Small intestine (tissue), 7 donors: ENCODE results near the gene PER3. TPM values are rescaled to one million over a fixed set of nuclear protein-coding genes. Genes with fewer than 3 reads are reported as not detected.

Experiments
- DNase-seq, 2 donors: peaks; one replicate each; pipeline versions ENCODE4 v3.0.0 to v3.0.0-alpha.2; 2013
- FAIRE-seq: peaks from 2 replicates; lab custom pipeline; 2012; peaks lifted over from hg19 to GRCh38; lab: Jason Lieb, UNC
- H3K27ac ChIP-seq, 3 donors: one replicate each; pipeline ENCODE4 v1.5.1; 2013; ENCODE audit warnings: low read length in 2 of 3, mild to moderate bottlenecking in 2 of 3, control low read depth in 1 of 3, inconsistent platforms in 1 of 3, low read depth in 1 of 3, moderate library complexity in 1 of 3
- H3K27me3 ChIP-seq, 3 donors: one replicate each; pipeline ENCODE4 v1.6.1; 2013; ENCODE audit warnings: low read length in 3 of 3, inconsistent platforms in 1 of 3; ENCODE audit not compliant: control insufficient read depth in 3 of 3, insufficient read depth in 3 of 3
- H3K36me3 ChIP-seq, 3 donors: one replicate each; pipeline ENCODE4 v1.6.1; 2013; ENCODE audit warnings: low read length in 3 of 3, inconsistent platforms in 1 of 3, low read depth in 1 of 3, mild to moderate bottlenecking in 1 of 3, moderate library complexity in 1 of 3; ENCODE audit not compliant: control insufficient read depth in 3 of 3, insufficient read depth in 2 of 3
- H3K4me1 ChIP-seq, 3 donors: one replicate each; pipeline ENCODE4 v1.6.1; 2013; ENCODE audit warnings: low read length in 2 of 3, inconsistent platforms in 1 of 3, low read depth in 1 of 3, mild to moderate bottlenecking in 1 of 3, moderate library complexity in 1 of 3; ENCODE audit not compliant: control insufficient read depth in 3 of 3, insufficient read depth in 2 of 3
- H3K4me3 ChIP-seq, 3 donors: one replicate each; pipeline ENCODE4 v1.5.1; 2013; ENCODE audit warnings: low read length in 3 of 3, control low read depth in 1 of 3, inconsistent platforms in 1 of 3, low read depth in 1 of 3, mild to moderate bottlenecking in 1 of 3, moderate library complexity in 1 of 3
- H3K9me3 ChIP-seq, 2 donors: one replicate each; pipeline ENCODE4 v1.6.1; 2013; ENCODE audit warnings: low read depth in 1 of 2, low read length in 1 of 2; ENCODE audit not compliant: control insufficient read depth in 2 of 2, insufficient read depth in 1 of 2
- WGBS, 3 donors: extraction: QIAGEN DNeasy Blood & Tissue Kit; methylation state at CpG; one replicate each; pipeline ENCODE4 v1.1.7; 2013; 5-methylcytosine and 5-hydroxymethylcytosine counted together
- polyA plus RNA-seq, 4 donors: library from polyadenylated mRNA; stranded (reverse) in 3 of 4; unstranded in 1 of 4; fragments of 200-250 nt in 3 of 4; fragments of 120-200 nt in 1 of 4; gene quantifications; one replicate each; pipeline versions ENCODE4 v1.2.1 to v1.2.3, GENCODE V29; 2013
- donor health status: healthy with polysubstance abuse.
- donor health status: control.
- donor health status: control.
- donor health status: Bipolar disorder and iron deficiency.
- donor health status: healthy.

Gene PER3
- polyA plus RNA-seq, 4 donors = 2.5 to 4.9 (median 3.5) TPM

- Histone ChIP-seq H3K9me3 (no peaks in the 10 kb centered on the region), H3K4me1 (no peaks in the 10 kb centered on the region), H3K4me3 (no peak overlapping the region), H3K36me3 (no peaks in the 10 kb centered on the region), H3K27me3 (no peaks in the 10 kb centered on the region), H3K27ac (no peak overlapping the region)
- FAIRE-seq (no peak), DNase-seq (no peak)
- 74 to 81% (median 74%) methylated on average over 6 of the region's 6 CpGs for WGBS, 3 donors
These were observed 87.0 kb downstream of the PER3 start for GRCh38 chr1:7871136-7871535.

GRCh38 chr1:7873801-7874795, 90.0 kb downstream of the PER3 start:
- no peaks in the 10 kb centered on the region for H3K36me3 ChIP-seq
- H3K27ac ChIP-seq = no peak overlapping the region
- H3K9me3 ChIP-seq = no peaks in the 10 kb centered on the region
- 82 to 87% (median 82%) methylated on average over 11 of the region's 11 CpGs for WGBS, 3 donors
- H3K4me3 ChIP-seq = no peak overlapping the region
- DNase-seq = no peak
- H3K4me1 ChIP-seq = no peaks in the 10 kb centered on the region
- H3K27me3 ChIP-seq = no peaks in the 10 kb centered on the region
- FAIRE-seq = no peak

DNA sequence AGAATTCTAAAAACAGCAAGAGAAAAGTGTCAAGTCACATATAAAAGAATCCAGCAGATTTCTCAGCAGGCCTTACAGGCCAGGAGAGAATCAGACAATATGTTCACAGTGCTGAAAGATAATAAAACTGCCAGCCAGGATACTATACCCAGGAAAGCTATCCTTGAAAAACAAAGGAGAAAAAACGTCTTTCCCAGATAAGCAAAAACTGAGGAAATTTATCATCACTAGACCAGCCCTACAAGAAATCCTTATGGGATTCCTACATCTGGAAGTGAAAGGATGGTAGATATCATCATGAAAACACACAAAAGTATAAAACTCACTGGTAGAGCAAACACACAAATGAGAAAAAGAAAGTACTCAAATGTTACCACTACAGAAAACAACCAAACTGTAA, 93.9 kb downstream of the PER3 start:
- Histone ChIP-seq H3K27me3 (no peaks in the 10 kb centered on the region), H3K4me1 (no peaks in the 10 kb centered on the region), H3K4me3 (no peak overlapping the region), H3K27ac (no peak overlapping the region), H3K9me3 (no peaks in the 10 kb centered on the region), H3K36me3 (no peaks in the 10 kb centered on the region)
- DNase-seq = no peak
- FAIRE-seq = no peak
- WGBS, 3 donors = 44 to 60% (median 51%) methylated on average over 1 of the region's 1 CpG

GRCh38 chr1:7879228-7879627, 95.1 kb downstream of the PER3 start:
- 89 to 91% (median 90%) methylated on average over 3 of the region's 3 CpGs for WGBS, 3 donors
- H3K4me3 ChIP-seq = no peak overlapping the region
- no peak overlapping the region for H3K27ac ChIP-seq
- DNase-seq (no peak), FAIRE-seq (no peak)
- H3K36me3 ChIP-seq = no peaks in the 10 kb centered on the region
- no peaks in the 10 kb centered on the region for H3K27me3 ChIP-seq
- no peaks in the 10 kb centered on the region for H3K9me3 ChIP-seq
- H3K4me1 ChIP-seq = no peaks in the 10 kb centered on the region

DNA sequence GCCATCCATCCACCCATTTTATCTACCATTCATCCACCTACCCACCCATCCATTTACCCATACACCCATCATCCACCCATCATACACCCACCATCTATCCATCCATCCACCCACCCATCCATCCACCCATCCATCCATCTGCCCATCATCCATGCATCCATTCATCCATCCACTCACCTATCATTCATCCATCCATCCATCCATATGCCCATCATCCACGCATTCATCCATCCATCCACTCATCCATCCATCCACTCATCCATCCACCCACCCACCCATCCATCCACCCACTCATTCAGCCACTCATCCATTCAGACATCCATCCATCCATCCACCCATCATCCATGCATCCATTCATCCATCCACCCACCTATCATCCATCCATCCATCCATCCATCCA, 100.7 kb downstream of the PER3 start:
- Histone ChIP-seq H3K4me3 (no peak overlapping the region), H3K4me1 (no peaks in the 10 kb centered on the region), H3K27me3 (peaks cover 0 to 5% (median 0%) of the 10 kb centered on the region in 3 donors), H3K9me3 (peaks cover 0 to 4% of the 10 kb centered on the region in 2 donors), H3K27ac (no peak overlapping the region), H3K36me3 (no peaks in the 10 kb centered on the region)
- FAIRE-seq = no peak
- 63 to 100% (median 100%) methylated on average over 1 of the region's 1 CpG for WGBS, 3 donors
- no peak for DNase-seq

DNA sequence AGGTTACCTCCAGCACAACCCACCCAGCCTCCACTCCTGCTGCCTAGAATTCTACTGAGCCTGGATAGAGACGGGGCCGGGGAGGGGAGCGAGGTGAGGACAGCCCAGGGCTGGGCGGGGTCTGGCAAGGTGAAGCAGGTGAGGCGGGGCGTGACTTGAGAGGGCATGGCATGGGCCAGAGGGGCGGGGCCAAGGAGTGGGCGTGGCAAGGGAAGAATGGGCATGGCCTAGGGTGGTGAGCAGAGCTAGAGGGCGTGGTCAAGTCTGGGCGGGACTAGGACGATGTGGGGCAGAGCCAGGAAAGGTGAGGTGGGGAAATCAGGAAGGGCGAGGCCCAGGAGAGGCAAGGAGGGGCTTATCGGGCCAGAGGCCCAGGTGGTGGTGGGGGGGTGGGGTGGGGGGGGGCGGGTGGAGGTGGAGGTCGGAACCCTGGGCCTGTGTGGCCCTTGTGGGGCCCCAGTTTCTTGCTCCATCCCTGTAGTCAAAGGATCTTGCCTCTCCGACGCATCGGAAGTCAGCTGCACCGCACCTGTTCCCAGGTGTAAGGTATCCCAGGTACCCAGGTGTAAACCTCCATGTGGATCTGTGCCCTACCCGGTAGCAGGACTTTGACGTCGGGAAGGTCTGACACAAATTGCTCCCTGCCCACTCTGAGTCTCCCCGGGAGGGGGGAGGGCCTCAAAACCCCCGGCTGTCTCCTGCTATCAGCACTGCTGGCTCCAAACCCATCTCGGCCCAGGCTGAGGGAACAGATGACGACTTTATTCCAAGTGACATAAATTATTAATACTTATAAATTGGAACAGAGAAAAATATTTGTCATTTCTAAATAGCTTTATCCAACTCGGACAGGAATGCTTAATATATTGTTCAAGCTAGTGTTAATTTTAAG, 101.7 kb downstream of the PER3 start:
- 18 to 23% (median 22%) methylated on average over 21 to 27 of the region's 27 CpGs for WGBS, 3 donors
- Histone ChIP-seq H3K27ac (peak overlapping the region in 2 of 3 donors; percentile 59 to 74), H3K9me3 (peaks cover 0 to 4% of the 10 kb centered on the region in 2 donors), H3K4me1 (no peaks in the 10 kb centered on the region), H3K36me3 (no peaks in the 10 kb centered on the region), H3K27me3 (peaks cover 0 to 5% (median 0%) of the 10 kb centered on the region in 3 donors), H3K4me3 (peak overlapping the region in 1 of 3 donors; percentile 51)
- FAIRE-seq (no peak), DNase-seq (peak; percentile 68 to 96)

GRCh38 chr1:7886405-7886745, 102.3 kb downstream of the PER3 start:
- Histone ChIP-seq H3K36me3 (no peaks in the 10 kb centered on the region), H3K9me3 (peaks cover 0 to 4% of the 10 kb centered on the region in 2 donors), H3K4me1 (no peaks in the 10 kb centered on the region), H3K4me3 (peak overlapping the region in 1 of 3 donors; percentile 51), H3K27ac (no peak overlapping the region), H3K27me3 (peaks cover 0 to 5% (median 0%) of the 10 kb centered on the region in 3 donors)
- FAIRE-seq (no peak), DNase-seq (peak in 1 of 2 donors; percentile 31)
- 37 to 50% (median 40%) methylated on average over 7 of the region's 7 CpGs for WGBS, 3 donors
